HepG2 (cell line): ENCODE measurements around the gene ANKRD39. TPM values are rescaled to one million over a fixed set of nuclear protein-coding genes. Genes with fewer than 3 reads are reported as not detected.

Experiments used
- ATAC-seq: fragments of 200-7000 bp; cut with Tn5 transposase; 3 replicates; pipeline ENCODE4 v1.9.1; 2020; ENCODE audit warnings: mild to moderate bottlenecking, moderate library complexity
- BruUV-seq: library from RNA; stranded (reverse); fragments of 400-500 nt; replicated peaks from 2 replicates; lab custom pipeline; 2021; lab: Mats Ljungman, UMichigan
- CTCF ChIA-PET: fragments of 300-600 bp; formaldehyde crosslinking; extraction: SDS; loops from one replicate; lab custom pipeline; 2021; ENCODE audit warnings: low total read pairs, inconsistent platforms, low intra/inter-chr PET ratio; lab: Yijun Ruan, JAX
- POLR2A ChIA-PET: fragments of 350-600 bp; sonication (Branson Sonifier 250); formaldehyde crosslinking; loops from one replicate; lab custom pipeline; 2020; ENCODE audit warnings: antibody characterized with exemption, inconsistent platforms; lab: Yijun Ruan, JAX
- DNase-seq: peaks from one replicate; pipeline ENCODE4 v3.0.0-alpha.2; 2015; ENCODE audit warnings: low spot score
- FAIRE-seq: peaks from 3 replicates; lab custom pipeline; 2011; peaks lifted over from hg19 to GRCh38; lab: Jason Lieb, UNC
- H2AFZ ChIP-seq: one replicate; pipeline ENCODE4 v1.6.1; 2011; ENCODE audit warnings: low read length, inconsistent platforms
- H3K27ac ChIP-seq: fragments of 300-600 bp; 3 replicates; pipeline ENCODE4 v1.8.0; 2011; ENCODE audit warnings: mixed run types, mild to moderate bottlenecking, mixed read lengths, low read length, inconsistent platforms; ENCODE audit not compliant: insufficient read depth; ENCODE audit errors: extremely low read length
- H3K27me3 ChIP-seq, 2 experiments: fragments of 200-600 bp in 1 of 2; 2 replicates in 1 of 2; 3 replicates in 1 of 2; pipeline versions ENCODE4 v1.6.0 to v1.8.0; 2011; ENCODE audit warnings: low read length in 2 of 2, mild to moderate bottlenecking in 2 of 2, moderate library complexity in 2 of 2, inconsistent platforms in 1 of 2; ENCODE audit not compliant: insufficient read depth in 2 of 2, control insufficient read depth in 1 of 2
- H3K36me3 ChIP-seq, 2 experiments: fragments of 200-600 bp in 1 of 2; replicated peaks in 1 of 2; 2 replicates in 1 of 2; 3 replicates in 1 of 2; pipeline versions ENCODE4 v1.5.1 to v1.8.0; 2011; ENCODE audit warnings: low read length in 2 of 2, inconsistent platforms in 1 of 2; ENCODE audit not compliant: insufficient read depth in 2 of 2, control insufficient read depth in 1 of 2
- H3K4me1 ChIP-seq: 2 replicates; pipeline ENCODE4 v1.5.1; 2012; ENCODE audit warnings: low read length, inconsistent platforms; ENCODE audit not compliant: insufficient read depth
- H3K4me2 ChIP-seq: 2 replicates; pipeline ENCODE4 v1.6.0; 2011; ENCODE audit warnings: low read depth, low read length, inconsistent platforms
- H3K4me3 ChIP-seq, 3 experiments: fragments of 200-600 bp in 1 of 3; sonication (generic), shearing (Covaris generic) in 1 of 3; replicated peaks in 1 of 3; 2 replicates each; pipeline ENCODE4 v1.5.1; 2011 to 2016; ENCODE audit warnings: low read length in 3 of 3, inconsistent platforms in 2 of 3, low read depth in 2 of 3, mild to moderate bottlenecking in 2 of 3, control low read depth in 1 of 3, mixed read lengths in 1 of 3; ENCODE audit not compliant: insufficient read depth in 1 of 3
- H3K79me2 ChIP-seq: one replicate; pipeline ENCODE4 v1.6.1; 2011; ENCODE audit warnings: low read length, inconsistent platforms; ENCODE audit not compliant: insufficient read depth
- H3K9ac ChIP-seq: 2 replicates; pipeline ENCODE4 v1.6.0; 2011; ENCODE audit warnings: mild to moderate bottlenecking, low read depth, low read length, inconsistent platforms; ENCODE audit not compliant: insufficient read depth
- H3K9me3 ChIP-seq: 2 replicates; pipeline ENCODE4 v1.5.1; 2012; ENCODE audit warnings: mild to moderate bottlenecking, low read length
- H4K20me1 ChIP-seq: 2 replicates; pipeline ENCODE4 v1.6.0; 2011; ENCODE audit warnings: inconsistent platforms, mild to moderate bottlenecking, low read length, moderate library complexity; ENCODE audit not compliant: insufficient read depth
- DR1 ChIP-seq: sonication (generic); formaldehyde crosslinking; IDR thresholded peaks from 2 replicates; pipeline ENCODE4 v1.8.0; 2021; ENCODE audit warnings: mild to moderate bottlenecking, missing genetic modification reagents, inconsistent platforms
- E2F5 ChIP-seq: sonication (generic); formaldehyde crosslinking; conservative IDR thresholded peaks from 2 replicates; pipeline ENCODE4 v1.4.0; 2020; ENCODE audit warnings: missing genetic modification reagents
- KAT7 ChIP-seq: IDR thresholded peaks from 2 replicates; pipeline ENCODE4 v1.6.1; 2018; ENCODE audit warnings: borderline replicate concordance, missing compliant biosample characterization
- NFE2 ChIP-seq: sonication (generic); formaldehyde crosslinking; IDR thresholded peaks from 2 replicates; pipeline ENCODE4 v1.4.0; 2020; ENCODE audit warnings: missing genetic modification reagents
- POLR2A ChIP-seq, 2 experiments: IDR thresholded peaks; 2 replicates each; pipeline ENCODE4 v1.6.1; 2011; ENCODE audit warnings: low read depth in 2 of 2, low read length in 2 of 2, mild to moderate bottlenecking in 1 of 2, moderate library complexity in 1 of 2; ENCODE audit not compliant: insufficient read depth in 1 of 2
- TFDP1 ChIP-seq: IDR thresholded peaks from 2 replicates; pipeline ENCODE4 v1.6.1; 2016; ENCODE audit warnings: missing compliant biosample characterization, missing genetic modification reagents, borderline replicate concordance
- ZNF34 ChIP-seq: sonication (generic); formaldehyde crosslinking; IDR thresholded peaks from 2 replicates; pipeline ENCODE4 v1.4.0; 2020; ENCODE audit warnings: mild to moderate bottlenecking, missing genetic modification reagents, borderline replicate concordance
- ZNF414 ChIP-seq: sonication (generic); formaldehyde crosslinking; IDR thresholded peaks from 2 replicates; pipeline ENCODE4 v1.5.0; 2020; ENCODE audit warnings: missing genetic modification reagents
- ZNF558 ChIP-seq: sonication (generic); formaldehyde crosslinking; IDR thresholded peaks from 2 replicates; pipeline ENCODE4 v1.9.0; 2022; ENCODE audit warnings: mild to moderate bottlenecking, missing genetic modification reagents, borderline replicate concordance
- ZNF720 ChIP-seq: sonication (generic); formaldehyde crosslinking; IDR thresholded peaks from 2 replicates; pipeline ENCODE4 v1.4.0; 2020; ENCODE audit warnings: missing genetic modification reagents
- ZNF780A ChIP-seq: sonication (generic); formaldehyde crosslinking; IDR thresholded peaks from 2 replicates; pipeline ENCODE4 v1.8.0; 2022; ENCODE audit warnings: mild to moderate bottlenecking, missing genetic modification reagents, moderate library complexity
- WGBS: methylation state at CpG from one replicate; pipeline ENCODE4 v1.1.6; 2017; ENCODE audit warnings: low lambda C conversion rate; 5-methylcytosine and 5-hydroxymethylcytosine counted together
- in situ Hi-C: cut with HindIII; loops from 2 replicates; pipeline ENCODE4 v1.10.0; 2017; ENCODE audit warnings: low pct_unique_long_range_greater_than_20kb; ENCODE audit not compliant: extremely low pct_ligation_motif_present
- intact Hi-C: fragments of 100-400 bp; cut with micrococcal nuclease; formaldehyde crosslinking; loops from one replicate; pipeline ENCODE4 v1.10.0; 2022; ENCODE audit not compliant: unreplicated experiment
- polyA plus RNA-seq, 8 experiments: library from polyadenylated mRNA; depleted of rRNA in 3 of 8; stranded (reverse) in 7 of 8; unstranded in 1 of 8; fragments of >200 nt; fragmentation: Illumina TruSeq in 4 of 8; extraction: Trizol in 4 of 8; gene quantifications; 2 replicates each; pipeline versions ENCODE4 v1.2.1 to v1.2.3, GENCODE V29; 2011 to 2016; ENCODE audit warnings: low read depth in 4 of 8, missing spikeins in 1 of 8, mixed read lengths in 1 of 8; ENCODE audit not compliant: insufficient read depth in 1 of 8
- total RNA-seq, 5 experiments: library from RNA; depleted of rRNA; stranded (reverse); fragments of >200 nt; fragmentation: Illumina TruSeq; extraction: Trizol; gene quantifications; 2 replicates each; pipeline ENCODE4 v1.2.3, GENCODE V29; 2016; ENCODE audit warnings: low read depth in 1 of 5

Gene ANKRD39
- total and polyA plus RNA-seq, 2 of the 13 experiments (the other 11 are each of a cell fraction or from before 2014, with no cell fraction given) = 23.2 to 24.8 TPM

GRCh38 chr2:96878796-96879544 is 21.2 kb upstream of the ANKRD39 start:
- 30% methylated on average over 20 of the region's 22 CpGs for WGBS
- Histone ChIP-seq H3K9me3 (no peaks in the 10 kb centered on the region), H3K36me3 (no peaks in the 10 kb centered on the region), H3K27me3 (peaks cover 44 to 96% of the 10 kb centered on the region in 2 experiments), H3K4me2 (no peak overlapping the region), H3K9ac (no peak overlapping the region), H3K4me3 (no peak overlapping the region), H3K4me1 (no peaks in the 10 kb centered on the region), H3K79me2 (no peaks in the 10 kb centered on the region), H2AFZ (no peak overlapping the region), H3K27ac (no peak overlapping the region)
- intact Hi-C loops = no loop called here
- ChIA-PET CTCF (no interaction called here), POLR2A (no interaction called here)
- no peak for ATAC-seq
- no peak for FAIRE-seq
- TF ChIP-seq POLR2A (IDR thresholded peaks at IDR 0.05; ENCODE audit: insufficient read depth in 1 of 2, low read depth in 2 of 2, low read length in 2 of 2) (no peak), E2F5 (CRISPR knock-in tag) (no peak), ZNF720 (CRISPR knock-in tag) (no peak), ZNF34 (CRISPR knock-in tag) (no peak), TFDP1 (CRISPR knock-in tag) (no peak), ZNF414 (CRISPR knock-in tag) (no peak), ZNF558 (CRISPR knock-in tag) (no peak), ZNF780A (CRISPR knock-in tag) (no peak), KAT7 (no peak), DR1 (CRISPR knock-in tag) (no peak), NFE2 (CRISPR knock-in tag) (no peak)
- TF ChIP-seq, all 625 proteins: peak for 0
- in situ Hi-C loops = no loop called here
- BruUV-seq = no TSS peak
- DNase-seq = no peak
- H4K20me1 ChIP-seq = no peaks in the 10 kb centered on the region; the same call in 1 of the 2 replicates
